ENCODE data around the gene ACTA2. TPM values are rescaled to one million over a fixed set of nuclear protein-coding genes. Genes with fewer than 3 reads are reported as not detected.

Gene ACTA2
- total and polyA plus RNA-seq, 4 donors, result 13.2 to 182 (median 73.6) TPM

GRCh38 chr10:88908194-88908593 is 44.4 kb downstream of the ACTA2 start:
- Histone ChIP-seq H3K36me3 (ENCODE audit: control insufficient read depth in 4 of 4, insufficient read depth in 3 of 4, low read depth in 1 of 4, low read length in 3 of 4) (peaks cover 0 to 4% (median 2%) of the 10 kb centered on the region in 4 donors), H3K9ac (ENCODE audit: low read depth in 1 of 2, low read length in 2 of 2) (no peak overlapping the region), H3K9me3 (ENCODE audit: control insufficient read depth in 4 of 4, low read length in 3 of 4) (no peaks in the 10 kb centered on the region), H3K27me3 (ENCODE audit: control insufficient read depth in 4 of 4, insufficient read depth in 4 of 4, low read length in 3 of 4) (no peaks in the 10 kb centered on the region), H3K27ac (ENCODE audit: low read depth in 1 of 2, low read length in 2 of 2) (no peak overlapping the region), H3K4me1 (ENCODE audit: control insufficient read depth in 4 of 4, insufficient read depth in 4 of 4, low read length in 3 of 4) (no peaks in the 10 kb centered on the region), H3K4me3 (ENCODE audit: low read depth in 1 of 3, low read length in 3 of 3) (no peak overlapping the region)
- 91% methylated on average over 4 of the region's 4 CpGs for WGBS
- no peak for DNase-seq (ENCODE audit: low spot score)
- no peak for TF ChIP-seq HNF4A (conservative IDR thresholded peaks at IDR 0.05)
- no peak for TF ChIP-seq FOXA2 (IDR thresholded peaks at IDR 0.05)
- no peak for TF ChIP-seq FOXA1 (IDR thresholded peaks at IDR 0.05)
- no peak for TF ChIP-seq ATF3 (IDR thresholded peaks at IDR 0.05)
- TF ChIP-seq NR2F2 (IDR thresholded peaks at IDR 0.05), result no peak
- TF ChIP-seq HNF4G (IDR thresholded peaks at IDR 0.05), result no peak

- Histone ChIP-seq H3K36me3 (ENCODE audit: control insufficient read depth in 4 of 4, insufficient read depth in 3 of 4, low read depth in 1 of 4, low read length in 3 of 4) (peaks cover 0 to 4% (median 2%) of the 10 kb centered on the region in 4 donors), H3K27ac (ENCODE audit: low read depth in 1 of 2, low read length in 2 of 2) (no peak overlapping the region), H3K4me1 (ENCODE audit: control insufficient read depth in 4 of 4, insufficient read depth in 4 of 4, low read length in 3 of 4) (no peaks in the 10 kb centered on the region), H3K4me3 (ENCODE audit: low read depth in 1 of 3, low read length in 3 of 3) (no peak overlapping the region), H3K9ac (ENCODE audit: low read depth in 1 of 2, low read length in 2 of 2) (no peak overlapping the region), H3K27me3 (ENCODE audit: control insufficient read depth in 4 of 4, insufficient read depth in 4 of 4, low read length in 3 of 4) (no peaks in the 10 kb centered on the region), H3K9me3 (ENCODE audit: control insufficient read depth in 4 of 4, low read length in 3 of 4) (no peaks in the 10 kb centered on the region)
- TF ChIP-seq HNF4G (IDR thresholded peaks at IDR 0.05) (no peak), JUND (IDR thresholded peaks at IDR 0.05) (no peak), FOXA1 (IDR thresholded peaks at IDR 0.05) (no peak), CTCF (IDR thresholded peaks at IDR 0.05; ENCODE audit: low read depth, low read length, missing input control) (no peak), EGR1 (IDR thresholded peaks at IDR 0.05; ENCODE audit: low read depth in 2 of 2) (no peak), HNF4A (conservative IDR thresholded peaks at IDR 0.05) (no peak), RXRA (IDR thresholded peaks at IDR 0.05) (no peak), ATF3 (IDR thresholded peaks at IDR 0.05) (no peak), NR2F2 (IDR thresholded peaks at IDR 0.05) (no peak), ZBTB33 (IDR thresholded peaks at IDR 0.05) (no peak), FOXA2 (IDR thresholded peaks at IDR 0.05) (no peak), MAX (IDR thresholded peaks at IDR 0.05) (no peak), GABPA (IDR thresholded peaks at IDR 0.05 in 1 of 2, conservative IDR thresholded peaks at IDR 0.05 in 1 of 2) (no peak), SP1 (IDR thresholded peaks at IDR 0.05) (no peak), YY1 (IDR thresholded peaks at IDR 0.05) (no peak), TAF1 (conservative IDR thresholded peaks at IDR 0.05) (no peak), REST (IDR thresholded peaks at IDR 0.05) (no peak), RAD21 (IDR thresholded peaks at IDR 0.05) (no peak)
- no peak for DNase-seq (ENCODE audit: low spot score)
- WGBS, result 92% methylated on average over 1 of the region's 1 CpG
Measured at GRCh38 chr10:88906921-88907320, 45.7 kb downstream of the ACTA2 start.
